ENCODE measurements around the gene DMRTA1.
"Not testable (repeated sequence)": the region's sequence is repeated elsewhere in the genome, so short reads cannot be mapped to it uniquely, and the experiment has no call there.

The DMRTA1 gene

GRCh38 chr9:22435252-22435651 lies 11.4 kb upstream of the DMRTA1 start:
- H3K27me3 ChIP-seq (ENCODE audit: low read depth, low read length); H3K27ac ChIP-seq (ENCODE audit: low read length); H3K36me3 ChIP-seq (ENCODE audit: control insufficient read depth in 1 of 2, insufficient read depth in 2 of 2, low read length in 2 of 2); H3K9me3 ChIP-seq (ENCODE audit: control insufficient read depth in 1 of 2, low read length in 2 of 2); H3K4me3 ChIP-seq (ENCODE audit: low read depth in 1 of 2, low read length in 2 of 2); H3K4me1 ChIP-seq (ENCODE audit: control insufficient read depth in 1 of 2, insufficient read depth in 2 of 2, low read length in 2 of 2): not testable (repeated sequence)

- H3K9me3 ChIP-seq (ENCODE audit: control insufficient read depth in 1 of 2, low read length in 2 of 2); H3K4me3 ChIP-seq (ENCODE audit: low read depth in 1 of 2, low read length in 2 of 2); H3K27me3 ChIP-seq (ENCODE audit: low read depth, low read length); H3K36me3 ChIP-seq (ENCODE audit: control insufficient read depth in 1 of 2, insufficient read depth in 2 of 2, low read length in 2 of 2); H3K27ac ChIP-seq (ENCODE audit: low read length); H3K4me1 ChIP-seq (ENCODE audit: control insufficient read depth in 1 of 2, insufficient read depth in 2 of 2, low read length in 2 of 2): not testable (repeated sequence)
These were observed 9.1 kb upstream of the DMRTA1 start for GRCh38 chr9:22437461-22438067.

GRCh38 chr9:22440841-22441240 lies 5.8 kb upstream of the DMRTA1 start:
- Histone ChIP-seq H3K4me1 (ENCODE audit: control insufficient read depth in 1 of 2, insufficient read depth in 2 of 2, low read length in 2 of 2) (no peaks in the 10 kb centered on the region), H3K9me3 (ENCODE audit: control insufficient read depth in 1 of 2, low read length in 2 of 2) (no peaks in the 10 kb centered on the region), H3K27me3 (ENCODE audit: low read depth, low read length) (no peaks in the 10 kb centered on the region), H3K36me3 (ENCODE audit: control insufficient read depth in 1 of 2, insufficient read depth in 2 of 2, low read length in 2 of 2) (no peaks in the 10 kb centered on the region), H3K4me3 (ENCODE audit: low read depth in 1 of 2, low read length in 2 of 2) (no peak overlapping the region), H3K27ac (ENCODE audit: low read length) (no peak overlapping the region)

GRCh38 chr9:22446950-22447617 lies 460 bp downstream of the DMRTA1 start:
- H3K4me1 ChIP-seq (ENCODE audit: control insufficient read depth in 1 of 2, insufficient read depth in 2 of 2, low read length in 2 of 2) = peaks cover 0 to 6% of the 10 kb centered on the region in 2 donors
- H3K27me3 ChIP-seq (ENCODE audit: low read depth, low read length) = no peaks in the 10 kb centered on the region
- H3K4me3 ChIP-seq (ENCODE audit: low read depth in 1 of 2, low read length in 2 of 2) = peak overlapping the region; percentile 65 to 90
- H3K36me3 ChIP-seq (ENCODE audit: control insufficient read depth in 1 of 2, insufficient read depth in 2 of 2, low read length in 2 of 2) = no peaks in the 10 kb centered on the region
- H3K27ac ChIP-seq (ENCODE audit: low read length) = peak overlapping the region; percentile 60
- no peaks in the 10 kb centered on the region for H3K9me3 ChIP-seq (ENCODE audit: control insufficient read depth in 1 of 2, low read length in 2 of 2)

- Histone ChIP-seq H3K27ac (ENCODE audit: low read length) (peak overlapping the region; percentile 60), H3K27me3 (ENCODE audit: low read depth, low read length) (no peaks in the 10 kb centered on the region), H3K4me3 (ENCODE audit: low read depth in 1 of 2, low read length in 2 of 2) (peak overlapping the region; percentile 65 to 90)
These were observed 1.1 kb downstream of the DMRTA1 start for GRCh38 chr9:22447618-22448305.

GRCh38 chr9:22449719-22450118 lies 3.1 kb downstream of the DMRTA1 start:
- H3K9me3 ChIP-seq (ENCODE audit: control insufficient read depth in 1 of 2, low read length in 2 of 2) = no peaks in the 10 kb centered on the region
- no peaks in the 10 kb centered on the region for H3K36me3 ChIP-seq (ENCODE audit: control insufficient read depth in 1 of 2, insufficient read depth in 2 of 2, low read length in 2 of 2)
- H3K4me3 ChIP-seq (ENCODE audit: low read depth in 1 of 2, low read length in 2 of 2) = no peak overlapping the region
- peaks cover 0 to 6% of the 10 kb centered on the region in 2 donors for H3K4me1 ChIP-seq (ENCODE audit: control insufficient read depth in 1 of 2, insufficient read depth in 2 of 2, low read length in 2 of 2)
- no peaks in the 10 kb centered on the region for H3K27me3 ChIP-seq (ENCODE audit: low read depth, low read length)
- no peak overlapping the region for H3K27ac ChIP-seq (ENCODE audit: low read length)

More at GRCh38 chr9:22447618-22448305, 1.1 kb downstream of the DMRTA1 start:
- H3K4me1 ChIP-seq (ENCODE audit: control insufficient read depth in 1 of 2, insufficient read depth in 2 of 2, low read length in 2 of 2) = peaks cover 0 to 6% of the 10 kb centered on the region in 2 donors
- H3K36me3 ChIP-seq (ENCODE audit: control insufficient read depth in 1 of 2, insufficient read depth in 2 of 2, low read length in 2 of 2) = no peaks in the 10 kb centered on the region
- H3K9me3 ChIP-seq (ENCODE audit: control insufficient read depth in 1 of 2, low read length in 2 of 2) = no peaks in the 10 kb centered on the region

GRCh38 chr9:22452415-22453010 lies 5.9 kb downstream of the DMRTA1 start:
- H3K36me3 ChIP-seq (ENCODE audit: control insufficient read depth in 1 of 2, insufficient read depth in 2 of 2, low read length in 2 of 2) = no peaks in the 10 kb centered on the region
- H3K27ac ChIP-seq (ENCODE audit: low read length) = no peak overlapping the region
- H3K27me3 ChIP-seq (ENCODE audit: low read depth, low read length) = no peaks in the 10 kb centered on the region
- H3K4me1 ChIP-seq (ENCODE audit: control insufficient read depth in 1 of 2, insufficient read depth in 2 of 2, low read length in 2 of 2) = no peaks in the 10 kb centered on the region
- no peaks in the 10 kb centered on the region for H3K9me3 ChIP-seq (ENCODE audit: control insufficient read depth in 1 of 2, low read length in 2 of 2)
- H3K4me3 ChIP-seq (ENCODE audit: low read depth in 1 of 2, low read length in 2 of 2) = no peak overlapping the region

GRCh38 chr9:22454016-22454415 lies 7.4 kb downstream of the DMRTA1 start:
- Histone ChIP-seq H3K9me3 (ENCODE audit: control insufficient read depth in 1 of 2, low read length in 2 of 2) (no peaks in the 10 kb centered on the region), H3K27me3 (ENCODE audit: low read depth, low read length) (no peaks in the 10 kb centered on the region), H3K36me3 (ENCODE audit: control insufficient read depth in 1 of 2, insufficient read depth in 2 of 2, low read length in 2 of 2) (no peaks in the 10 kb centered on the region), H3K4me3 (ENCODE audit: low read depth in 1 of 2, low read length in 2 of 2) (no peak overlapping the region), H3K4me1 (ENCODE audit: control insufficient read depth in 1 of 2, insufficient read depth in 2 of 2, low read length in 2 of 2) (no peaks in the 10 kb centered on the region), H3K27ac (ENCODE audit: low read length) (no peak overlapping the region)

- no peak overlapping the region for H3K27ac ChIP-seq (ENCODE audit: low read length)
- H3K4me1 ChIP-seq (ENCODE audit: control insufficient read depth in 1 of 2, insufficient read depth in 2 of 2, low read length in 2 of 2) = no peaks in the 10 kb centered on the region
These were observed 8.6 kb downstream of the DMRTA1 start for GRCh38 chr9:22455181-22455580.

GRCh38 chr9:22457448-22457847 lies 10.8 kb downstream of the DMRTA1 start:
- H3K4me1 ChIP-seq (ENCODE audit: control insufficient read depth in 1 of 2, insufficient read depth in 2 of 2, low read length in 2 of 2) = no peaks in the 10 kb centered on the region
- H3K27ac ChIP-seq (ENCODE audit: low read length) = no peak overlapping the region
- no peak overlapping the region for H3K4me3 ChIP-seq (ENCODE audit: low read depth in 1 of 2, low read length in 2 of 2)
- H3K27me3 ChIP-seq (ENCODE audit: low read depth, low read length) = no peaks in the 10 kb centered on the region
- H3K9me3 ChIP-seq (ENCODE audit: control insufficient read depth in 1 of 2, low read length in 2 of 2) = no peaks in the 10 kb centered on the region
- H3K36me3 ChIP-seq (ENCODE audit: control insufficient read depth in 1 of 2, insufficient read depth in 2 of 2, low read length in 2 of 2) = no peaks in the 10 kb centered on the region

More at GRCh38 chr9:22455181-22455580, 8.6 kb downstream of the DMRTA1 start:
- Histone ChIP-seq H3K36me3 (ENCODE audit: control insufficient read depth in 1 of 2, insufficient read depth in 2 of 2, low read length in 2 of 2) (no peaks in the 10 kb centered on the region), H3K27me3 (ENCODE audit: low read depth, low read length) (no peaks in the 10 kb centered on the region), H3K9me3 (ENCODE audit: control insufficient read depth in 1 of 2, low read length in 2 of 2) (no peaks in the 10 kb centered on the region), H3K4me3 (ENCODE audit: low read depth in 1 of 2, low read length in 2 of 2) (no peak overlapping the region)

- Histone ChIP-seq H3K27me3 (ENCODE audit: low read depth, low read length) (no peaks in the 10 kb centered on the region), H3K9me3 (ENCODE audit: control insufficient read depth in 1 of 2, low read length in 2 of 2) (no peaks in the 10 kb centered on the region), H3K36me3 (ENCODE audit: control insufficient read depth in 1 of 2, insufficient read depth in 2 of 2, low read length in 2 of 2) (no peaks in the 10 kb centered on the region), H3K4me3 (ENCODE audit: low read depth in 1 of 2, low read length in 2 of 2) (no peak overlapping the region), H3K27ac (ENCODE audit: low read length) (no peak overlapping the region), H3K4me1 (ENCODE audit: control insufficient read depth in 1 of 2, insufficient read depth in 2 of 2, low read length in 2 of 2) (no peaks in the 10 kb centered on the region)
These were observed 16.6 kb downstream of the DMRTA1 start for GRCh38 chr9:22463205-22463604.

Measured in muscle layer of duodenum (tissue), 2 donors.